NCI-H460 (cell line): ENCODE data around the gene SNRPA. TPM values are rescaled to one million over a fixed set of nuclear protein-coding genes. Genes with fewer than 3 reads are reported as not detected.
"Not testable (repeated sequence)": the region's sequence is repeated elsewhere in the genome, so short reads cannot be mapped to it uniquely, and the experiment has no call there.

ENCODE experiments used
- DNase-seq: peaks from one replicate; pipeline ENCODE4 v3.0.0-alpha.2; 2016; ENCODE audit warnings: low read depth; ENCODE audit errors: extremely low read depth
- total RNA-seq: library from RNA; depleted of rRNA; stranded (reverse); fragments of >200 nt; shearing (Covaris generic); gene quantifications from 2 replicates; pipeline ENCODE4 v1.2.3, GENCODE V29; 2014

Gene SNRPA
- total RNA-seq, 1 experiment from 2014 or later, result 185 TPM

GRCh38 chr19:40743926-40744325 lies 7.1 kb upstream of the SNRPA start:
- no peak for DNase-seq

- no peak for DNase-seq
Measured at GRCh38 chr19:40744554-40745401, 6.2 kb upstream of the SNRPA start.

GRCh38 chr19:40745402-40745780 lies 5.6 kb upstream of the SNRPA start:
- no peak for DNase-seq

- no peak for DNase-seq
Measured at GRCh38 chr19:40747536-40747935, 3.5 kb upstream of the SNRPA start.

GRCh38 chr19:40750058-40750873 lies 737 bp upstream of the SNRPA start, which contains the start of gene ACTMAP:
ACTMAP (minus strand) TSS chr19:40750477; CDS start chr19:40749803, 674 bp downstream.
- peak; percentile 99 for DNase-seq

- no peak for DNase-seq
Measured at GRCh38 chr19:40752257-40752781, 1.3 kb downstream of the SNRPA start.

- DNase-seq, result no peak
Measured at GRCh38 chr19:40754611-40755247, 3.7 kb downstream of the SNRPA start.

GRCh38 chr19:40755248-40755624 lies 4.2 kb downstream of the SNRPA start:
- DNase-seq, result no peak

GRCh38 chr19:40755791-40756190 lies 4.8 kb downstream of the SNRPA start:
- no peak for DNase-seq

GRCh38 chr19:40756502-40757110 lies 5.6 kb downstream of the SNRPA start:
- no peak for DNase-seq

GRCh38 chr19:40758491-40758890 lies 7.5 kb downstream of the SNRPA start:
- DNase-seq, result no peak

- no peak for DNase-seq
Measured at GRCh38 chr19:40759352-40759751, 8.3 kb downstream of the SNRPA start.

- no peak for DNase-seq
Measured at GRCh38 chr19:40762754-40763470, 11.9 kb downstream of the SNRPA start.

- no peak for DNase-seq
Measured at GRCh38 chr19:40763526-40763925, 12.5 kb downstream of the SNRPA start.

- no peak for DNase-seq
Measured at GRCh38 chr19:40763963-40764362, 13.0 kb downstream of the SNRPA start.

- not testable (repeated sequence) for DNase-seq
Measured at GRCh38 chr19:40766385-40766784, 15.4 kb downstream of the SNRPA start.

GRCh38 chr19:40768869-40769268 lies 17.9 kb downstream of the SNRPA start:
- DNase-seq, result no peak

- not testable (repeated sequence) for DNase-seq
Measured at GRCh38 chr19:40771101-40771862, 20.3 kb downstream of the SNRPA start.
